Stimulated activated CD8-positive, alpha-beta memory T cell treated with anti-CD3 and anti-CD28 coated beads, Interleukin-12 subunit alpha, Interleukin-12 subunit beta, amount 100 ng/mL, for 1 hour (primary cell): ENCODE results near the gene SDS.

Experiments used
- DNase-seq: peaks from one replicate; pipeline ENCODE4 v3.0.0-alpha.2; 2020; ENCODE audit warnings: low read depth

SDS gene, protein sequence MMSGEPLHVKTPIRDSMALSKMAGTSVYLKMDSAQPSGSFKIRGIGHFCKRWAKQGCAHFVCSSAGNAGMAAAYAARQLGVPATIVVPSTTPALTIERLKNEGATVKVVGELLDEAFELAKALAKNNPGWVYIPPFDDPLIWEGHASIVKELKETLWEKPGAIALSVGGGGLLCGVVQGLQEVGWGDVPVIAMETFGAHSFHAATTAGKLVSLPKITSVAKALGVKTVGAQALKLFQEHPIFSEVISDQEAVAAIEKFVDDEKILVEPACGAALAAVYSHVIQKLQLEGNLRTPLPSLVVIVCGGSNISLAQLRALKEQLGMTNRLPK

DNA sequence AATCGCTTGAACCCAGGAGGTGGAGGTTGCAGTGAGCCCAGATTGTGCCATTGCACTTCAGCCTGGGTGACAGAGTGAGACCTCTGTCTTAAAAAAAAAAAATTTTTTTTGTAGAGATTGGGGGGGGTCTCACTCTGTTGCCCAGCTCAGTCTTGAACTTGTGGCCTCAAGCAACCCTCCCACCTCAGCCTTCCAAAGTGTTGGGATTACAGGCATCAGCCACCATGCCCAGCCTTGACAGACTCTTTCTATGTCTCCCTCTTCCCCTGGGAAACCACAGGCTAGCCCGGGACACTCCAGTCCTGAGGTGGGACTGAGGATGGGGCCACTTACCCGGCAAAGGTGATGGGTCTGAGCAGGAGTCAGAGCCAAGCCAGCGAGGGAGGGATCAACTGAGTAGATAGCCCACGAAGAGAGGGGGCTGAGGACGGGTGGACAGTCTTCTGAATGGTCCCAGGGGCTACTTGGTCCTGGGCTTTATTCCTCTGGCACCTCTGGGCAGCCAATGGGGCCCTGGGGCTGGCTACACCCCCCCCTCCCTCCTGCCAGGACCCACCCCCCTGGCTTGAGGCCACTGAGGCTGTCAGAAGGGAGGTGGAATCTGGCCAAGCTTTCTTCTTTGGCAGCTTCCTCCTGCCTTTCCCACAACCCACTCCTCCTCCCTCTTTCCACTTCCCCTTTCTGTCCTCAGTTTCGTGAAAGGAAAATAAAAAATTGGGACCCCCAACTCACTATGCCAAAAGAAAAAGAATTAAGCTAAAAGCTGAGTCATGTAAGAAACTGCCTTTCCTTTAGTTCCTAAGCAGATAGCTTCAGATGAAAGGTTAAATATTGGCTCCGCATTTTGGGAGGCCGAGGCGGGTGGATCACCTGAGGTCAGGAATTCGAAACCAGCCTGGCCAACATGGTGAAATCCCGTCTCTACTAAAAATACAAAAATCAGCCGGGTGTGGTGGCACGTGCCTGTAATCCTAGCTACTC, at the start of gene SDS:
Gene SDS, minus strand, starts transcription at position 453 of the 981 bp plus-strand sequence. CDS start 4,179 bp downstream, outside the sequence.
- DNase-seq = no peak

DNA sequence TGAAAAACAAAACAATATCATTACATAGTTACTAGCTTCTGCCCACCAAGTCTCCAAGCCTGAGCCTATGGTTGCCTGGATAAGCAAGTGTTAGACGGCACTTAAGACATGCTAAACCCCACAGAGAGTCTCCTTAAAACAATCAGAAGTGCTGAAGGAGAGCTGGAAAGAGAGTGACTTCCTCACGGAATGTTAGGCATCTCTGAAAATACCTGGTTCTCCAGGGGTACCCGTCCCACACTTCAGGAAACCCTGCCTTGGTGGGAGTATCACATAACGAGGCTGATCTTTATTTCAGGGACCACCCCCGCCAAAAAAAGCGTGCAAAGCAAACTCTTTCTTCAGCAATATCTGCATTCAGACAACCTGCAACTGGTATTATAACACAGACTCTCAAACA, 49.6 kb upstream of the SDS start:
- DNase-seq = no peak

DNA sequence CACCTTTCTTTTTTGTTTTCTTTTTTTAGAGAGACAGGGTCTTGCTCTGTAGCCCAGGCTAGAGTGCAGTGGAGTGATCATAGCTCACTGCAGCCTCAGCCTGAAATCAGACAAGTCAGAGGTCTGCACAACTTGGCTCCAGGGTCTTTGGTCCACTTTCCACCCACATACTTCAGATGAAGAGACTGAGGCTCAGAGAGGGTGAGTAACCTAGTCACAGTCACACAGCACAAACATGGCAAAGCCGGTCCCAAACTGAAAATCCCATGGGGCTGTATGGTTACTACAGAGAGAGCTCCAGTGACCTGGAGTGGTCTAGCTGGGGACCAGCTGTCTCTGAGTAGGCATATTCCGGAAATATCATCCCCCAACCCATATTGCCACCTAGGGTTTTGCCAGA, 48.8 kb upstream of the SDS start:
- no peak for DNase-seq

DNA sequence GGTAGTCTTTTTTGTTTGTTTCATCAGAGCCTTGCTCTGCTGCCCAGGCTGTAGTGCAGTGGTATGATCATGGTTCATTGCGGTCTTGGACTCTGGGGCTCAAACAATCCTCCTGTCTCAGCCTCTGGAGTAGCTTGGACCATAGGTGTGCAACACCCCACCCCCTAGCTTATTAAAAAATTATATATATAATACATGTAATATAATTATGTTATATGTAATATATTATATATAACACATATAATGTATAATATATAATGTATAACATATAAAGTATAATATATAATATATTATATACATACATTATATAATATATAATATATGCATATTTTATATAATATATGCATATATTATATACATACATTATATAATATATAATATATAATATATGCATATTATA, 46.2 kb upstream of the SDS start:
- no peak for DNase-seq

DNA sequence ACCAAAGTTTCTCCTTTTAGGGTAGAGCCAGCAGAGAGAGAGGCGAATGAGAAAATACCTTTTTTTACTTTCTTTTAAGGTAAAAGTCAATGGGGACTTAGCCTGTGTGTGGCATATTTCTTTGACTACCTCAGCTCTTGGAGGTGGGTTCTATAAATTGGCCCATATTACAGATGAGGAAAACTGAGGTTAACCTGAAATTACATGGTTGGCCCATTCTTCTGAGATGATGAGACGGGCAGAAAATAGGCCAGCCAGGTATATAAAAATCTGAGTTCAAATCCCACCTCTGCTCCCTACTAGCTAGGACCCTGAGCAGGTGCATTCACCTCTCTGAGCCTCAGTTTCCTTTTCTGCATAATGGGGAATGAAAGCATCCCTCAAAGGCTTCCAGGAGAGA, 45.6 kb upstream of the SDS start:
- no peak for DNase-seq

DNA sequence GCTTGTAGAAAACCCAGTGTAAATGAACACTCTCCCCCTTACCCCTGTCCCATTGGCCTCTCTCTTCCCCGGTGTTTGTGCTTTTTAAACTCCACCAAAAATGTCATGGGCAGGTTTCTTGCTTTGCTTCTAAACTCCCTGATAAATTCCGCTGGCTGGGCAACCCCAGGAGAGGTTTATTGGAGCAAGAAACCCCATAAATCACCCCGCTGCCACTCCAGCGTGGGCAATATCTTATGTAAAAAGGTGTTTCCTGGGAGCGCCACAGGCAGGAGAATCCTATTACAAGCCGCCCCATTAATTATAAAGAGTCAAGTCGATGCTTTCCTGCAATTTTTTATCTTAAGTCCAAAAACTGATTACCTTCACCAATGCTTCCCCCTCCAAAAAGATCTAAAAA, 45.2 kb upstream of the SDS start:
- DNase-seq = no peak

DNA sequence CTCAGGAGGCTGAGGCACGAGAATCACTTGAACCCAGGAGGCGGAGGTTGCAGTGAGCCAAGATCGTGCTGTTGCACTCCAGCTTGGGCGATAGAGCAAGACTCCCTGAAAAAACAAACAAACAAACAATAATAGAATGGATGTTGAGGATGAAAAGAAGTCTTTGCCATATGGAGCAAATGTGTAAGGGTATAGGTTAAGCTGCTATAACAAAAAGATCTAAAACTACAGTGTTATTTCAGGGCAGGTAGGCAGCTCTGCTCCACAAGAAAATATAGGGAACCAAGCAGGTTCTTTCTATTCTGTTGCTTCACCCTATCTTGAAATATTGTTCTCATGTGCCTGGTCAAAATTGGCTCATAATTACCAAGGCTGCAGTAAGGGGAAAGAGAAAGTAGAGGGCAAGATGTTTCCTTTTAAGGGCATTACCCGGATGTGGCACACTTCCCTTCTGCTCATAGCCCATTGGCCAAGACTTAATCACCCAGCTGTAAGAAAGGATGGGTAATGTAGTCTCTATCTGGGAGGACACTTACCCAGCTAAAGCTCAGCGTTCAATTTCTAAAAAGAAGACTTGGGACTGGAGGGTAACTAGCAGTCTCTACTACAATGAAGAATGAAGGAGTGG, 42.0 kb upstream of the SDS start:
- DNase-seq = no peak

DNA sequence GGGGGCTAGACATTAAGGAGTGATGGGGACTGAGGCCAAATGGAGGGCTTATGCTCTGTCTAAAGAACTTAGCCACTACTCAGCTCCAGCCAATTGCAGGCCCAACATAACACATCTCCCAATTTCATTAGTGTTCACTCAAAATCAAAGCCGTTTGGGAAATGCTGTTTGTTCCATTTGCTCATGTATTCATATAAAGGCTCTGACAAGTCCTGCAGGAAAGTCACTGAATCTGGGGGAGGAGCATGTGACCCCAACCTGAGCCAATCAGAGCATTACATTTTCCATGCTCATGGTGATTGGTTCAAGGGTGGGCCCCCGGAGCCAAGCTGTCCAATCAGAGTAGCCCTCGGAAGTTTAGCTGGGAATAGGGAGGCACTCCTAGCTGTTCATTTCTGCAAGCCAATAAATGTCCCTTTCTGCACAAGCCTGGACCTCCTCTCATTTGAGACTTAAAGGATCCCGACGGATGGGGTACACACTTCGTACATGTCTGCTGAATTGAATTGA, 39.4 kb upstream of the SDS start:
- no peak for DNase-seq

DNA sequence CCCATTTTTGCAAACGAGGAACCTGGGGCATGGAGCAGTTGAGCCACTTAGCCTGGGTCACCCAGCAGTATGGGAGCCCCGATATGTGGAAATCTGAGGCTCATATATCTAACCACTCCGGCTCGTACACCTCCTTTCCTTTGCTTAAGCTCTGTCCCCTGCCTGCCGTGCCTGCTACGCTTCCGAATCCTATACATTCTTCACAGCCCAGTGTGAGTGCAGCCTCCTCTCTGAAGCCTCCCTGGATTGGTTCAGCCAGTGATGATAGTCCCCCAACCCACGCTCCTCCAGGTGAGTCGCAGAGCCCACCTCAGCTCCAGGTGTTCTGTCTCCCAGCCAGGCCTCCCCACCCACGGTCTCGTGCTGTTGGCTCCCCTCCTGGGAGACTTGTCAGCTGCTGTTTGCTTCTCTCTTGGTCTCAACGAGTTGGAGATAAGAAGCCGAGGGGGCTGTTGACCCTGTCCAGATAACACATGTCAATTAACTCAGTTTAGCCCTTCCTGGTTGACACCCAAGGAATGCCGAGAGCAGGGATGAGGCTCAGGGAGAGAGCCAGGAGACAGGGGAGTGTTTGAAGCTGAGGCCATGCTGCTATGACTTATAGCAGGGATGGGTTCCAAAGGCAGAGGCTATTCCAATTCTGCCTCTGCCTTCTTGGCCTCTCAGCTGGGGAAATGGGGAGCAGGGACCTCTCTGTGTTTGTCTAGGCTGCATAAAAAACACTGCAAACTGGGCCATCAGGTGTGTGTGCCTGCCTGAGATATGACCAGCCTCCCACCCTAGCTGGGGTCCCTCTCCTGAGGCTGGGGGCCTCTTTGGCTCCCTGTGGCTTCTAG, 37.5 kb upstream of the SDS start:
- DNase-seq = no peak

DNA sequence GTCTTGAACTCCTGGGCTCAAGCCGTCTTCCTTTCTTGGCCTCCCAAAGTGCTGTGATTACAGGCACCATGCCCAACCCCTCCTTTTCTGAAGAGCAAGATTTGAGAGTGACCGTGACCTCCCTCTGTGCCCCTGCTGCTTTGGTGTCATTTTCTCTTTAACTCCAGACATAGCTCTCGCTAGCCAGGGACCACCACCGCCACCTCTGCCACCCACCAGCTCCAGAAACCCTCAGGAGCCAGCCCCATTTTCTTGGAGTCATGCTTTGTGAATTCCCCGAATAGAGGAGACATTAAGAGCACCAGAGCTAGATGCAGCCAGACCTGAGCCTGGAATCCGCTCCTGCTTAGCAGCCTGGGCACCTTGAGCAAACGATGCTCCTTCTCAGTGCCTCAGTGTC, 36.6 kb upstream of the SDS start:
- DNase-seq = no peak

DNA sequence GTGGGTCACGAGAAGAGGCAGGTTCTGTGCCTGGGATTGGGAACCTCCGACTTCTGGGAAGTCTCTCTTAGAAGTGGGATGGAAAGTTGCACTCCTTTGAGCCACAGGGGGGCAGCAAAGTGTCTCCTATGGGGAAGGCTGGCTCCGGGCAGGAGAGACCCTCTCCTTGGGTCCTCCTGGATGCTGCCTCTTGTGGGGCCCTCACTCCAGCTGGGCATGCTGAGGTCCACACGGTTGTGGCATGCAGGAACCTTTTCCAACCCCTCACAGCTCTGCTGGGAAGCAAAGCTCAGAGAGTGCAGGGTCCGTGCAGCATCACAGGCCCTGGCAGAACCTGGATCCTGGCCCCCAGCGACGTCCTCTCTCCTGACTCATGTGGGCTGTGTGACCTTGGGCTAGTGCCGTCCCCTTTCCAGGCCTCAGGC, 35.9 kb upstream of the SDS start:
- no peak for DNase-seq

DNA sequence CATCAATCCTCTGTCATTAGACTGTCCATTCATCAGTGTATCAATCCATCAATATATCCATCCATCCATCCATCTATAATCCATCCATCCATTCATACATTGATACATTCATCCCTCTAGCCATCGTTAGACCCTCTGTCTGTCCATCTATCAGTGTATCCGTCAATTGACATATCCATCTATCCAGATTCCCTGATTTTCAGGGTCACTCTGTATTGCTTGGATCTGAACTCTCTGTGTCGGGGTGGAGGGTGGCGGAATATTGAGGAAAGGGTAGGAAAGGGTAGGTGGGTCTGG, 35.6 kb upstream of the SDS start:
- no peak for DNase-seq

DNA sequence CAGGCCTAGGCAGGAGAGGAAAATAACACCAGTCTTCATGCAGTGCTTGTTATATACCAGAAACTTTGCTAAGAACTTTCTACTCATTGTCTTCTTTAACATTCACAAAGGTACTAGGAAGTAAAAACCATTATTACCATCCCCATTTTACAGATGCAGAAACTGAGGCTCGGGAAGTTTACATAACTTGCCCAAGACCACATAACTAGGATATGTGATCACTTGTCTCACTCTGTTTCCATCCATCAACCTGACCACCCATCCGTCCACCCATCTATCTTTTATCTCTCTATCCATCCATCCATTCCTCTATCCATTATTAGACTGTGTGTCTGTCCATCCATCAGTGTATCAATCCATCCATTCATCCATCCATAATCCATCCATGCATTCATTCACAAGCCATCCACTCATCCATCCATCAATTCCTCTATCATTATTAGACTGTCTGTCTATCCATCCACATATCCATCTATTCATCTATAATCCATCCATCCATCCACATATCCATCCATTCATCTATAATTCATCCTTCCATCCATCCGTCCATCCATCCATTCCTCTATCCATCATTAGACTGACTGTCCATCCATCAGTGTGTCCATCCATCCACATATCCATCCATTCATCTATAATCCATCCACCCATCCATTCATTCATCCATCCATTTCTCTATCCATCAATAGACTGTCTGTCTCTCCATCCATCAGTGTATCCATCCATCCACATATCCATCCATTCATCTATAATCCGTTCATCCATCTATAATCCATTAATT, 35.0 kb upstream of the SDS start:
- no peak for DNase-seq

DNA sequence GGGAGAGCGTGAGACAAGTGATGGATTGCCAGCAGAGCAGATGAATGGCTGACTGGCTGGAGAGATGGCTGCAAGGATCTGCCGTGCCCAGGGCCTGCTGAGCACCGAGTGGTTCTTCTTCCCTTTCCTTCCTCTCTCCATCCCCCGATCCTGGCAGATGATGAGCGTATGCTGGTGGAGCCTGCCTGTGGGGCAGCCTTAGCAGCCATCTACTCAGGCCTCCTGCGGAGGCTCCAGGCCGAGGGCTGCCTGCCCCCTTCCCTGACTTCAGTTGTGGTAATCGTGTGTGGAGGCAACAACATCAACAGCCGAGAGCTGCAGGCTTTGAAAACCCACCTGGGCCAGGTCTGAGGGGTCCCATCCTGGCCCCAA, 34.0 kb upstream of the SDS start:
- no peak for DNase-seq

DNA sequence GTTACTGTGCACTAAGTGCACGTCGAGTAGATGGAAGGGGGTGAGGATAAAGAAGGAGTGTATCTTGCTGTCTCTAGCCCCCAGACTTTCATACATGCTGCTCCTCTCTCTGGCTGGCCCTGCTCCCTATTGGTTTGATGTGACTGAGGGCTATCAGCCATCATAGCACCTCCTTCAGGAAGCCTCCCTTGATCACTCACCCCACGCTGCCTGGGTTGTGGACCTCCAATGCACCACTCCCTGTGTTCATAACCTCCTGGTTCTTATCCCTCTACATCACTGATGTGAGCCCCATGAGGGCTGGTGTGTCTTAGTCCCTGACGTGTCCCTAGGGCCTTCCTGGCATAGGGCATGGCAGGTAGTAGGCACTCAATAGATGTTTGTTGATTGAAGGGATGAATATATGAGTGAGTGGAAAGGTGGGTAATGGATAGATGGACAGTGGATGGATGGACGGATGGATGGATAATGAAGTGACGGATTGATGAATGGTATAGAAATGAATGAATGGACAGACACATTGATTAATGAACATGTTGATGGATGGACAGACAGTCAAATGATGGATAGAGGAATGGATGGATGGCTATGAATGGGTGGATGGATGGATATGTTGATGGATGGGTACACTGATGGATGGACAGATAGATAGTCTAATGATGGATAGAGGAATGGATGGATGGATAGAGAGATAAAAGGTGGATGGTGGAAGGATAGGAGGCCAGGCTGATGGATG, 33.5 kb upstream of the SDS start:
- no peak for DNase-seq

DNA sequence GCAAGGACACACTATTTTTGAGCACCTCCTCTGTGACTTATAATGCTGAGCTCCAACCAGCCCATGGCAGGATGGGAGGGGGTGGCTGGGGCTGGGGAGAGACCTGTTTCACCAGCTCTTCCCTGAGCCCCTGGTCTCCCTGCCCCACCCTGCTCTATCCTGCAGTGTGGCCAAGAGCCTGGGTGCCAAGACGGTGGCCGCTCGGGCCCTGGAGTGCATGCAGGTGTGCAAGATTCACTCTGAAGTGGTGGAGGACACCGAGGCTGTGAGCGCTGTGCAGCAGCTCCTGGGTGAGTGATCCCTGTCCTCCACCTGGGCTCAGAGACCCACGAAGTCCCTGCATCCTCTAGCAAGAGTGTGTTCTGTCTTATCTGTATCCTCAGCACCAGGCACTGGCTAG, 32.9 kb upstream of the SDS start:
- DNase-seq = no peak

DNA sequence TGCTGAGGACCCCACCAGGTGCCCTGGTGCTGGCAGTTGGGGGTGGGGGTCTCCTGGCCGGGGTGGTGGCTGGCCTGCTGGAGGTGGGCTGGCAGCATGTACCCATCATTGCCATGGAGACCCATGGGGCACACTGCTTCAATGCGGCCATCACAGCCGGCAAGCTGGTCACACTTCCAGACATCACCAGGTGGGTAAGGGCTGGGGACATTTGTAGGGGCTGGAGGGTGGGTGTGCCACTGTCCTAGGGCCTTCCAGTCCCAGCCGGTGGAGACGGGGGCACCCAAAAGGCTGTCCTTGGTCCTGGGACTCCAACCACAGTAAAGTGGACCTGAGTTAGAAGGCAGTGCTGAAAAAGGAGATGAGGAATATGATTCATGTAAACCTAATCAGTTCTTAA, 31.7 kb upstream of the SDS start:
- no peak for DNase-seq

DNA sequence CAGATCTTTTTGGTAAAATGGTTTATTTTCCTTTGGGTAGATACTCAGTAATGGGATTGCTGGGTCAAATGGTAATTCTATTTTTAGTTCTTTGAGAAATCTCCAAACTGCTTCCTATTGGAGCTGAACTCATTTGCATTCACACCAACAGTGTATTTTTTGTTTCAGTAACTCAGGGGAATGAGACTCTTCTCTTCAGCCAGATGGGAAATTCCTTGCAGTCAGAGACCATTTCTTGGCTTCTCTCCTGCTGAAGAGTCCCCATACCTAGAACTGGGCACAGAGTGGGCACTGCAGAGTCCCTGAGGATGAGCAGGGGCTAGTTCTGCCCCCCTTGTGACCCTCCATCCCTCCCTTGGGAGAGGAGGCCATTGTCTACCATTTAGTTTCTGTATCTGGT, 29.3 kb upstream of the SDS start:
- no peak for DNase-seq

DNA sequence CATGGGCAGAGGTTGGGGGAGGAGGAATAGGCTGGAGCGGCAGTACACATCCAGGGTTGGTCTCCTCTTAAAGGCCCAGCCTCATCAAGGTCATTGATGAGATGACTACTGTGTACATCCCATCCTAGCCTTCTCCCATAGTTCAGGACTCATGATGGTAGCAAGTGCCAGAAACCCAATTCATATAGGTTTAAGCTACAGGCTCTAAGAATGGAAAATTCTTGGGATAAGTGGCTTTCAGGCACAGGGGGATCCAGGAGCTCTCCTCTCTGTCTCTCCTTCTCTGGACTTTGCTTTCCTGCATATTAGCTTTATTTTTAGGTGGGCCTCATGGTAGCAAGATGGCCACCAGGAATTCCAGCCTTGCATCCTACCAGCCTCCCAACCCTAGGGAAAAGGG, 24.8 kb upstream of the SDS start:
- no peak for DNase-seq

DNA sequence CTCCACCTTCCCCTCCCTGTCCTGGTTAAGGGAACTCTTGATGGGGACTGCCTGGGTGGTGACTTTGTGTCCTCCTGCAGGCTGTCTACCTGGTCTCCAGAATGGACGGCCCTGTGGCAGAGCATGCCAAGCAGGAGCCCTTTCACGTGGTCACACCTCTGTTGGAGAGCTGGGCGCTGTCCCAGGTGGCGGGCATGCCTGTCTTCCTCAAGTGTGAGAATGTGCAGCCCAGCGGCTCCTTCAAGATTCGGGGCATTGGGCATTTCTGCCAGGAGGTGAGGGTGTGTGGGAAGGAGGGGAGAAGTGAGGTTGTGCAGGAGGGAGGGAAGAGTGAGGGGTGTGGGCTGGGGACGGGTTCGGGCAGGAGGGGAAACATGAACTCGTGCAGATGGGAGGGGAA, 24.2 kb upstream of the SDS start:
- DNase-seq = no peak
